Neural crest cell (in vitro differentiated cells): ENCODE data around the gene MROH8. TPM values are rescaled to one million over a fixed set of nuclear protein-coding genes. Genes with fewer than 3 reads are reported as not detected.
A peak's percentile ranks its signal among the peaks of the same experiment; 100 is the strongest.
"Not testable (repeated sequence)": the region's sequence is repeated elsewhere in the genome, so short reads cannot be mapped to it uniquely, and the experiment has no call there.

Source experiments
- DNase-seq: peaks from one replicate; pipeline ENCODE4 v3.0.0; 2021; ENCODE audit warnings: low read depth, mixed read lengths, low spot score
- H3K27ac Mint-ChIP-seq: one replicate; pipeline ENCODE4 v1.8.0; 2021; ENCODE audit warnings: mild to moderate bottlenecking, mixed read lengths; ENCODE audit not compliant: unreplicated experiment
- H3K27me3 Mint-ChIP-seq: 2 replicates; pipeline ENCODE4 v1.8.0; 2021; ENCODE audit warnings: low read depth, mild to moderate bottlenecking, mixed read lengths
- H3K36me3 Mint-ChIP-seq: 2 replicates; pipeline ENCODE4 v1.8.0; 2021; ENCODE audit warnings: low read depth, mild to moderate bottlenecking, mixed read lengths
- H3K4me1 Mint-ChIP-seq: 2 replicates; pipeline ENCODE4 v1.8.0; 2021; ENCODE audit warnings: mixed read lengths
- H3K4me3 Mint-ChIP-seq: one replicate; pipeline ENCODE4 v1.8.0; 2021; ENCODE audit warnings: mild to moderate bottlenecking, mixed read lengths
- H3K9me3 Mint-ChIP-seq: 2 replicates; pipeline ENCODE4 v1.8.0; 2021; ENCODE audit warnings: mixed read lengths
- total RNA-seq: library from RNA; stranded (reverse); gene quantifications from 2 replicates; pipeline ENCODE4 v1.2.1, GENCODE V29; 2021
- TF ChIP-seq, protein P1 (sequence below): fragments of 200-600 bp; sonication (generic); conservative IDR thresholded peaks from 2 replicates; pipeline ENCODE4 v1.5.0; 2021; ENCODE audit warnings: antibody characterized with exemption, mild to moderate bottlenecking

MROH8 gene
- total RNA-seq, 1 donor from 2014 or later, result 7.6 TPM

- Mint-ChIP-seq H3K27me3 (no peaks in the 10 kb centered on the region), H3K36me3 (peaks cover 21% of the 10 kb centered on the region), H3K9me3 (peaks cover 2% of the 10 kb centered on the region), H3K4me3 (no peak overlapping the region), H3K4me1 (peaks cover 11% of the 10 kb centered on the region), H3K27ac (no peak overlapping the region)
- TF ChIP-seq, protein P1, sequence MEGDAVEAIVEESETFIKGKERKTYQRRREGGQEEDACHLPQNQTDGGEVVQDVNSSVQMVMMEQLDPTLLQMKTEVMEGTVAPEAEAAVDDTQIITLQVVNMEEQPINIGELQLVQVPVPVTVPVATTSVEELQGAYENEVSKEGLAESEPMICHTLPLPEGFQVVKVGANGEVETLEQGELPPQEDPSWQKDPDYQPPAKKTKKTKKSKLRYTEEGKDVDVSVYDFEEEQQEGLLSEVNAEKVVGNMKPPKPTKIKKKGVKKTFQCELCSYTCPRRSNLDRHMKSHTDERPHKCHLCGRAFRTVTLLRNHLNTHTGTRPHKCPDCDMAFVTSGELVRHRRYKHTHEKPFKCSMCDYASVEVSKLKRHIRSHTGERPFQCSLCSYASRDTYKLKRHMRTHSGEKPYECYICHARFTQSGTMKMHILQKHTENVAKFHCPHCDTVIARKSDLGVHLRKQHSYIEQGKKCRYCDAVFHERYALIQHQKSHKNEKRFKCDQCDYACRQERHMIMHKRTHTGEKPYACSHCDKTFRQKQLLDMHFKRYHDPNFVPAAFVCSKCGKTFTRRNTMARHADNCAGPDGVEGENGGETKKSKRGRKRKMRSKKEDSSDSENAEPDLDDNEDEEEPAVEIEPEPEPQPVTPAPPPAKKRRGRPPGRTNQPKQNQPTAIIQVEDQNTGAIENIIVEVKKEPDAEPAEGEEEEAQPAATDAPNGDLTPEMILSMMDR, result no peak
- DNase-seq, result no peak
These were observed 106.8 kb downstream of the MROH8 start for GRCh38 chr20:37072293-37073196.

GRCh38 chr20:37071481-37071911 lies 107.9 kb downstream of the MROH8 start:
- Mint-ChIP-seq H3K27me3 (no peaks in the 10 kb centered on the region), H3K4me1 (peaks cover 11% of the 10 kb centered on the region), H3K4me3 (no peak overlapping the region), H3K9me3 (peaks cover 2% of the 10 kb centered on the region), H3K27ac (peak overlapping the region; percentile 22), H3K36me3 (peaks cover 21% of the 10 kb centered on the region)
- TF ChIP-seq, protein P1, result no peak
- DNase-seq, result no peak

DNA sequence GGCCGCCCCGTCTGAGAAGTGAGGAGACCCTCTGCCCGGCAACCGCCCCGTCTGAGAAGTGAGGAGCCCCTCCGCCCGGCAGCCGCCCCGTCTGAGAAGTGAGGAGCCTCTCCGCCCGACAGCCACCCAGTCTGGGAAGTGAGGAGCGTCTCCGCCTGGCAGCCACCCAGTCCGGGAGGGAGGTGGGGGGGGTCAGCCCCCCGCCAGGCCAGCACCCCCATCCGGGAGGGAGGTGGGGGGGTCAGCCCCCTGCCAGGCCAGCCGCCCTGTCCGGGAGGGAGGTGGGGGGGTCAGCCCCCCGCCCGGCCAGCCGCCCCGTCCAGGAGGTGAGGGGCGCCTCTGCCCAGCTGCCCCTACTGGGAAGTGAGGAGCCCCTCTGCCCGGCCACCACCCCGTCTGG lies 109.8 kb downstream of the MROH8 start:
- H3K36me3 Mint-ChIP-seq, result peaks cover 19% of the 10 kb centered on the region
- not testable (repeated sequence) for H3K27ac Mint-ChIP-seq, H3K4me3 Mint-ChIP-seq, DNase-seq, H3K9me3 Mint-ChIP-seq, H3K27me3 Mint-ChIP-seq
- H3K4me1 Mint-ChIP-seq, result peaks cover 11% of the 10 kb centered on the region

DNA sequence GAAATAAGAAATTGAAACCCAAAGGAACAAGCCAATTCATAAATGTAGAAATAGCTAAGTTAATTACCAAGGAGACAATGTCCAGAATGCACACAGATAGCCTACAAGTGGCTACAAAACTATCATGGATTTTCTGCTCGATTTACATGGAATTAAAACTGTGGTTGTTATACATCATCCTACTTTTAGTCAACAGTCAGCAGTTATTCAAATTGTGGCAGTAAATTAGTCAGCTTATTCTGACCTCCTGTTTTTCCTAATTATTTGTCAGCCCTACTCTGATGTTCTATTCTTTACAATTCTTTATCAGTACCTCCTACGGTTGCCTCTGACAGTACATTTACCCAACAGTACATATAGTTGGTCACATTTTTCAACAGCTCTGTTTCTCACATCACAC lies 113.2 kb downstream of the MROH8 start:
- Mint-ChIP-seq H3K27ac (no peak overlapping the region), H3K36me3 (peaks cover 13% of the 10 kb centered on the region), H3K9me3 (no peaks in the 10 kb centered on the region), H3K4me1 (peaks cover 4% of the 10 kb centered on the region), H3K4me3 (no peak overlapping the region), H3K27me3 (no peaks in the 10 kb centered on the region)
- TF ChIP-seq, protein P1, result no peak
- no peak for DNase-seq

GRCh38 chr20:37055276-37055675 lies 124.1 kb downstream of the MROH8 start:
- peaks cover 44% of the 10 kb centered on the region for H3K36me3 Mint-ChIP-seq
- H3K9me3 Mint-ChIP-seq, result no peaks in the 10 kb centered on the region
- DNase-seq, result no peak
- no peaks in the 10 kb centered on the region for H3K27me3 Mint-ChIP-seq
- H3K4me1 Mint-ChIP-seq, result no peaks in the 10 kb centered on the region
- H3K4me3 Mint-ChIP-seq, result no peak overlapping the region
- H3K27ac Mint-ChIP-seq, result no peak overlapping the region
- TF ChIP-seq, protein P1, result no peak

- no peak for DNase-seq
- Mint-ChIP-seq H3K36me3 (peaks cover 43% of the 10 kb centered on the region), H3K27me3 (no peaks in the 10 kb centered on the region), H3K4me1 (no peaks in the 10 kb centered on the region), H3K9me3 (no peaks in the 10 kb centered on the region), H3K4me3 (no peak overlapping the region), H3K27ac (no peak overlapping the region)
- TF ChIP-seq, protein P1, result no peak
These were observed 126.0 kb downstream of the MROH8 start for GRCh38 chr20:37053230-37053950.
